GM23338 (cell line): ENCODE measurements around the gene KCNMA1. TPM values are rescaled to one million over a fixed set of nuclear protein-coding genes. Genes with fewer than 3 reads are reported as not detected.

ENCODE experiments used
- ATAC-seq: fragments of 200-7000 bp; cut with Tn5 transposase; 3 replicates; pipeline ENCODE4 v1.9.1; 2020
- DNase-seq: peaks from one replicate; pipeline ENCODE4 v3.0.0-alpha.2; 2015; ENCODE audit warnings: low spot score
- H2AFZ ChIP-seq: fragments of 200-600 bp; sonication (generic); 2 replicates; pipeline ENCODE4 v1.8.0; 2016; ENCODE audit warnings: antibody characterized with exemption, mild to moderate bottlenecking, moderate library complexity
- H3F3A ChIP-seq: fragments of 200-600 bp; sonication (generic); replicated peaks from 2 replicates; pipeline ENCODE4 v1.8.0; 2017; ENCODE audit warnings: antibody characterized with exemption, mixed run types, low read depth
- H3K27ac ChIP-seq: fragments of 200-600 bp; sonication (generic); 2 replicates; pipeline ENCODE4 v1.6.1; 2016; ENCODE audit warnings: low read depth
- H3K27me3 ChIP-seq: fragments of 200-600 bp; sonication (generic); 2 replicates; pipeline ENCODE4 v1.8.0; 2016; ENCODE audit warnings: mild to moderate bottlenecking, mixed run types, moderate library complexity; ENCODE audit not compliant: insufficient read depth
- H3K36me3 ChIP-seq: fragments of 200-600 bp; sonication (generic); 2 replicates; pipeline ENCODE4 v1.8.0; 2016; ENCODE audit warnings: mild to moderate bottlenecking; ENCODE audit not compliant: insufficient read depth
- H3K4me1 ChIP-seq: fragments of 200-600 bp; sonication (generic); 2 replicates; pipeline ENCODE4 v1.8.0; 2016; ENCODE audit warnings: mild to moderate bottlenecking, moderate library complexity; ENCODE audit not compliant: insufficient read depth
- H3K4me2 ChIP-seq: fragments of 200-600 bp; sonication (generic); 2 replicates; pipeline ENCODE4 v1.7.1; 2017; ENCODE audit warnings: mixed run types
- H3K4me3 ChIP-seq: fragments of 200-600 bp; sonication (generic); 2 replicates; pipeline ENCODE4 v1.6.1; 2016; ENCODE audit warnings: mixed run types
- H3K79me2 ChIP-seq: fragments of 200-600 bp; sonication (generic); replicated peaks from 2 replicates; pipeline ENCODE4 v1.8.0; 2017; ENCODE audit warnings: mild to moderate bottlenecking; ENCODE audit not compliant: insufficient read depth
- H3K9me2 ChIP-seq: fragments of 200-600 bp; sonication (generic); 2 replicates; pipeline ENCODE4 v1.8.0; 2017; ENCODE audit not compliant: insufficient read depth
- H4K20me1 ChIP-seq: fragments of 200-600 bp; sonication (generic); replicated peaks from 2 replicates; pipeline ENCODE4 v1.8.0; 2017; ENCODE audit warnings: mild to moderate bottlenecking; ENCODE audit not compliant: insufficient read depth
- H3K27ac Mint-ChIP-seq: 2 replicates; pipeline ENCODE4 v1.8.0; 2020; ENCODE audit warnings: inconsistent platforms, mild to moderate bottlenecking, moderate library complexity, mixed read lengths
- H3K27me3 Mint-ChIP-seq: 3 replicates; pipeline ENCODE4 v1.8.0; 2022; ENCODE audit warnings: low read depth, mild to moderate bottlenecking, moderate library complexity, mixed read lengths, inconsistent platforms; ENCODE audit not compliant: insufficient read depth, poor library complexity
- H3K36me3 Mint-ChIP-seq: 3 replicates; pipeline ENCODE4 v1.8.0; 2021; ENCODE audit warnings: low read depth, mild to moderate bottlenecking, inconsistent platforms, moderate library complexity, mixed read lengths
- H3K4me1 Mint-ChIP-seq: 3 replicates; pipeline ENCODE4 v1.8.0; 2020; ENCODE audit warnings: mild to moderate bottlenecking, inconsistent platforms, mixed read lengths
- H3K4me3 Mint-ChIP-seq: 3 replicates; pipeline ENCODE4 v1.8.0; 2021; ENCODE audit warnings: moderate library complexity, mild to moderate bottlenecking, inconsistent platforms, mixed read lengths
- H3K9me3 Mint-ChIP-seq: 3 replicates; pipeline ENCODE4 v1.8.0; 2020; ENCODE audit warnings: moderate library complexity, mild to moderate bottlenecking, inconsistent platforms, mixed read lengths
- CREB1 ChIP-seq: fragments of 250-450 bp; sonication (Bioruptor Pico); IDR thresholded peaks from 2 replicates; pipeline ENCODE4 v1.5.0; 2020; ENCODE audit warnings: low read depth, mild to moderate bottlenecking, moderate library complexity
- EZH2 ChIP-seq: fragments of 200-600 bp; sonication (generic); IDR thresholded peaks from one replicate; pipeline ENCODE4 v1.8.0; 2017; ENCODE audit warnings: antibody characterized with exemption, mild to moderate bottlenecking, low read depth; ENCODE audit not compliant: unreplicated experiment
- EZH2phosphoT487 ChIP-seq: fragments of 200-600 bp; sonication (generic); IDR thresholded peaks from one replicate; pipeline ENCODE4 v1.8.1; 2018; ENCODE audit warnings: antibody characterized with exemption; ENCODE audit not compliant: unreplicated experiment
- NANOG ChIP-seq: IDR thresholded peaks from 2 replicates; pipeline ENCODE4 v1.6.1; 2016; ENCODE audit warnings: antibody characterized with exemption, borderline replicate concordance
- POLR2AphosphoS5 ChIP-seq: IDR thresholded peaks from 2 replicates; pipeline ENCODE4 v1.6.1; 2016; ENCODE audit warnings: antibody characterized with exemption, low read depth
- REST ChIP-seq: IDR thresholded peaks from one replicate; pipeline ENCODE4 v1.6.1; 2018; ENCODE audit warnings: antibody characterized with exemption; ENCODE audit not compliant: unreplicated experiment
- STAT1 ChIP-seq: IDR thresholded peaks from one replicate; pipeline ENCODE4 v1.6.1; 2016; ENCODE audit warnings: antibody characterized with exemption; ENCODE audit not compliant: unreplicated experiment
- ZNF114 ChIP-seq: fragments of 250-450 bp; sonication (Bioruptor Pico); IDR thresholded peaks from 2 replicates; pipeline ENCODE4 v1.5.0; 2020; ENCODE audit warnings: mild to moderate bottlenecking, moderate library complexity
- ZNF331 ChIP-seq: fragments of 250-450 bp; sonication (Bioruptor Pico); IDR thresholded peaks from 2 replicates; pipeline ENCODE4 v1.5.0; 2020; ENCODE audit warnings: low read depth, mild to moderate bottlenecking, moderate library complexity
- ZNF462 ChIP-seq: fragments of 250-450 bp; sonication (Bioruptor Pico); IDR thresholded peaks from 2 replicates; pipeline ENCODE4 v1.5.0; 2020; ENCODE audit warnings: mild to moderate bottlenecking, moderate library complexity
- polyA plus RNA-seq: library from polyadenylated mRNA; unstranded; fragments of >200 nt; fragmentation: Nextera tagmentation; extraction: Ambion mirVana; gene quantifications from 2 replicates; pipeline ENCODE4 v1.2.1, GENCODE V29; 2016
- total RNA-seq: library from RNA; depleted of rRNA; stranded (reverse); fragments of >200 nt; shearing (Covaris generic); gene quantifications from 2 replicates; pipeline ENCODE4 v1.2.3, GENCODE V29; 2014

The KCNMA1 gene
- total and polyA plus RNA-seq, 2 experiments from 2014 or later = 8.2 to 9.0 TPM

DNA sequence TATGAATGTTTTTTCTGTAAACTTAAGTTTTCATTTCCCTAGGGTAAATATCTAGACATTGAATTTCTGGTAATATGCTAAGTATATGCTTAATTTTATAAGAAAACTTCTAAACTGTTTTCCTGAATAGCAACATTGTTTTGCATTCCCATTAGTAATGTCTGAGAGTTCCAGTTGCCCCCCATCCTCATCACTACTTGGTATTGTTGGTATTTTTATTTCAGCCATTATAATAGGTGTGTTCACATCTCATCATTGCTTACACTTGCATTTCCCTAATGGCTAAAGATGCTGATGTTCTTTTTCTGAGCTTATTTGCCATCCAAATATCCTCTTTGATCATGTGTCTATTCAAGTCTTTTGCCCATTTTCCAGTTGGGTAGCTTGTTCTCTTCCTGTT is 269.6 kb downstream of the KCNMA1 start:
- Histone ChIP-seq H3K4me2 (no peak overlapping the region), H3K4me3 (no peak overlapping the region), H3K4me1 (peaks cover 8% of the 10 kb centered on the region; the same call in 1 of the 2 replicates), H2AFZ (no peak overlapping the region), H3K9me2 (peaks cover 11% of the 10 kb centered on the region), H3F3A (no peaks in the 10 kb centered on the region), H3K36me3 (no peaks in the 10 kb centered on the region), H4K20me1 (no peaks in the 10 kb centered on the region), H3K27me3 (no peaks in the 10 kb centered on the region), H3K79me2 (no peaks in the 10 kb centered on the region), H3K27ac (no peak overlapping the region)
- ATAC-seq (no peak), DNase-seq (no peak)
- Mint-ChIP-seq H3K4me1 (peaks cover 13% of the 10 kb centered on the region), H3K4me3 (no peak overlapping the region), H3K9me3 (no peaks in the 10 kb centered on the region), H3K27me3 (peaks cover 6% of the 10 kb centered on the region), H3K36me3 (no peaks in the 10 kb centered on the region; the same call in 2 of the 3 replicates), H3K27ac (no peak overlapping the region)
- TF ChIP-seq CREB1 (CRISPR knock-in tag) (no peak), REST (no peak), NANOG (no peak), ZNF331 (CRISPR knock-in tag) (no peak), ZNF114 (CRISPR knock-in tag) (no peak)

GRCh38 chr10:77363210-77363609 is 274.4 kb downstream of the KCNMA1 start:
- no peak overlapping the region for H3K27ac ChIP-seq
- DNase-seq = no peak
- H2AFZ ChIP-seq = no peak overlapping the region
- no peak for ATAC-seq
- no peaks in the 10 kb centered on the region for H3K27me3 ChIP-seq
- Mint-ChIP-seq H3K9me3 (no peaks in the 10 kb centered on the region), H3K27ac (no peak overlapping the region), H3K36me3 (no peaks in the 10 kb centered on the region), H3K4me1 (peaks cover 7% of the 10 kb centered on the region; the same call in 2 of the 3 replicates), H3K4me3 (no peak overlapping the region), H3K27me3 (peaks cover 8% of the 10 kb centered on the region)
- H3K4me2 ChIP-seq = no peak overlapping the region
- no peak overlapping the region for H3K4me3 ChIP-seq
- TF ChIP-seq POLR2AphosphoS5 (no peak), ZNF462 (CRISPR knock-in tag) (no peak), EZH2 (no peak), STAT1 (no peak), ZNF114 (CRISPR knock-in tag) (no peak), ZNF331 (CRISPR knock-in tag) (no peak), CREB1 (CRISPR knock-in tag) (no peak), EZH2phosphoT487 (no peak)
- H3K79me2 ChIP-seq = no peaks in the 10 kb centered on the region
- H3K4me1 ChIP-seq = no peaks in the 10 kb centered on the region
- H3K36me3 ChIP-seq = no peaks in the 10 kb centered on the region
- no peaks in the 10 kb centered on the region for H4K20me1 ChIP-seq
- H3F3A ChIP-seq = no peaks in the 10 kb centered on the region
- peaks cover 3% of the 10 kb centered on the region; the same call in 1 of the 2 replicates for H3K9me2 ChIP-seq
